K562 (cell line): Measurements from ENCODE around the gene JRKL. TPM values are rescaled to one million over a fixed set of nuclear protein-coding genes. Genes with fewer than 3 reads are reported as not detected.

Source experiments
- ATAC-seq: fragments of 200-7000 bp; cut with Tn5 transposase; 3 replicates; pipeline ENCODE4 v1.9.1; 2020; ENCODE audit warnings: moderate library complexity
- BruUV-seq: library from RNA; stranded (reverse); fragments of 400-500 nt; replicated peaks from 2 replicates; lab custom pipeline; 2021; lab: Mats Ljungman, UMichigan
- CTCF ChIA-PET: fragments of 300-600 bp; formaldehyde crosslinking; extraction: SDS; loops from one replicate; lab custom pipeline; 2021; ENCODE audit warnings: low intra/inter-chr PET ratio; lab: Yijun Ruan, JAX
- POLR2A ChIA-PET: fragments of 300-600, 350-650 bp; sonication (Branson Sonifier 250); formaldehyde crosslinking; extraction: SDS; loops from one replicate; lab custom pipeline; 2021; ENCODE audit warnings: antibody characterized with exemption, inconsistent platforms; lab: Yijun Ruan, JAX
- DNase-seq, 4 experiments: peaks; one replicate each; pipeline versions ENCODE4 v3.0.0 to v3.0.0-alpha.2; 2011 to 2018; ENCODE audit warnings: low spot score in 3 of 4, mixed read lengths in 3 of 4; ENCODE audit errors: extremely low read depth in 1 of 4
- FAIRE-seq: peaks from 2 replicates; lab custom pipeline; 2011; peaks lifted over from hg19 to GRCh38; lab: Jason Lieb, UNC
- H2AFZ ChIP-seq: 2 replicates; pipeline ENCODE4 v1.6.0; 2011; ENCODE audit warnings: low read depth, low read length, control low read depth, inconsistent platforms
- H3K27ac ChIP-seq: fragments of 200-600 bp; 3 replicates; pipeline ENCODE4 v1.8.0; 2011; ENCODE audit warnings: low read depth, mild to moderate bottlenecking, control low read depth, inconsistent platforms, low read length, moderate library complexity, mixed read lengths; ENCODE audit errors: extremely low read depth
- H3K27me3 ChIP-seq, 2 experiments: fragments of 300-600 bp in 1 of 2; 2 replicates in 1 of 2; 3 replicates in 1 of 2; pipeline versions ENCODE4 v1.6.0 to v1.8.0; 2011; ENCODE audit warnings: inconsistent platforms in 2 of 2, low read length in 2 of 2, mild to moderate bottlenecking in 1 of 2, mixed read lengths in 1 of 2, moderate library complexity in 1 of 2; ENCODE audit not compliant: control insufficient read depth in 2 of 2, insufficient read depth in 2 of 2
- H3K36me3 ChIP-seq: fragments of 300-600 bp; 3 replicates; pipeline ENCODE4 v1.8.0; 2011; ENCODE audit warnings: mild to moderate bottlenecking, low read length, inconsistent platforms; ENCODE audit not compliant: control insufficient read depth, insufficient read depth
- H3K4me1 ChIP-seq, 2 experiments: fragments of 200-600 bp in 1 of 2; replicated peaks in 1 of 2; 2 replicates in 1 of 2; 3 replicates in 1 of 2; pipeline versions ENCODE4 v1.5.1 to v1.8.0; 2011; ENCODE audit warnings: inconsistent platforms in 2 of 2, low read length in 2 of 2, mild to moderate bottlenecking in 1 of 2, mixed read lengths in 1 of 2, moderate library complexity in 1 of 2; ENCODE audit not compliant: control insufficient read depth in 2 of 2, insufficient read depth in 2 of 2
- H3K4me2 ChIP-seq: 2 replicates; pipeline ENCODE4 v1.6.1; 2011; ENCODE audit warnings: low read length, control low read depth, inconsistent platforms, mixed read lengths; ENCODE audit not compliant: insufficient read depth
- H3K4me3 ChIP-seq: fragments of 200-600 bp; sonication (generic), shearing (Covaris generic); 2 replicates; pipeline ENCODE4 v1.5.1; 2016; ENCODE audit warnings: control low read depth, inconsistent platforms
- H3K79me2 ChIP-seq: fragments of 200-600 bp; 3 replicates; pipeline ENCODE4 v1.8.0; 2011; ENCODE audit warnings: low read length, inconsistent platforms; ENCODE audit not compliant: control insufficient read depth, insufficient read depth
- H3K9ac ChIP-seq, 2 experiments: 2 replicates each; pipeline versions ENCODE4 v1.6.0 to v1.6.1; 2011; ENCODE audit warnings: low read depth in 2 of 2, low read length in 2 of 2, control low read depth in 1 of 2, inconsistent platforms in 1 of 2, mild to moderate bottlenecking in 1 of 2, mixed read lengths in 1 of 2; ENCODE audit not compliant: insufficient read depth in 1 of 2
- H3K9me1 ChIP-seq: one replicate; pipeline ENCODE4 v1.6.0; 2011; ENCODE audit warnings: inconsistent platforms, mild to moderate bottlenecking, low read length, moderate library complexity; ENCODE audit not compliant: control insufficient read depth, insufficient read depth
- H3K9me3 ChIP-seq: replicated peaks from 2 replicates; pipeline ENCODE4 v1.5.1; 2011; ENCODE audit warnings: low read depth, low read length, inconsistent platforms; ENCODE audit not compliant: control insufficient read depth, insufficient read depth
- H4K20me1 ChIP-seq: replicated peaks from 2 replicates; pipeline ENCODE4 v1.6.1; 2011; ENCODE audit warnings: low read length, inconsistent platforms, mixed read lengths; ENCODE audit not compliant: control insufficient read depth, insufficient read depth
- FOXK2 ChIP-seq, 2 experiments: fragments of 450-650 bp; IDR thresholded peaks in 1 of 2; conservative IDR thresholded peaks in 1 of 2; 2 replicates each; pipeline ENCODE4 v1.6.1; 2016; ENCODE audit warnings: low read depth in 2 of 2, mild to moderate bottlenecking in 1 of 2
- HEY1 ChIP-seq: fragments of 250-450 bp; sonication (Bioruptor Pico); IDR thresholded peaks from 2 replicates; pipeline ENCODE4 v1.5.0; 2020; ENCODE audit warnings: mild to moderate bottlenecking, moderate library complexity, borderline replicate concordance
- NCOA4 ChIP-seq: fragments of 450-650 bp; IDR thresholded peaks from 2 replicates; pipeline ENCODE4 v1.6.1; 2018; ENCODE audit warnings: mild to moderate bottlenecking; ENCODE audit not compliant: partially characterized antibody
- SNIP1 ChIP-seq: fragments of 450-650 bp; IDR thresholded peaks from 2 replicates; pipeline ENCODE4 v1.7.1; 2017; ENCODE audit warnings: low read depth, mild to moderate bottlenecking
- XRCC3 ChIP-seq: fragments of 450-650 bp; IDR thresholded peaks from 2 replicates; pipeline ENCODE4 v1.6.1; 2017; ENCODE audit warnings: mild to moderate bottlenecking, moderate library complexity
- WGBS: fragments of 100-300 bp; shearing (Covaris generic); methylation state at CpG from one replicate; pipeline ENCODE4 v1.1.6; 2016; ENCODE audit warnings: low coverage, mixed read lengths; ENCODE audit not compliant: insufficient coverage; ENCODE audit errors: missing lambda C conversion rate; 5-methylcytosine and 5-hydroxymethylcytosine counted together
- in situ Hi-C: fragments of 300-500 bp; cut with MboI; formaldehyde crosslinking; loops from 4 replicates; pipeline ENCODE4 v1.15.0; 2018; ENCODE audit warnings: inconsistent platforms, mixed read lengths
- intact Hi-C: fragments of 100-400 bp; cut with micrococcal nuclease; formaldehyde crosslinking; loops from 2 replicates; pipeline ENCODE4 v1.14.2; 2022
- polyA plus RNA-seq, 8 experiments: library from polyadenylated mRNA; depleted of rRNA in 4 of 8; stranded (reverse) in 5 of 8; unstranded in 3 of 8; fragments of >200 nt; fragmentation: Nextera tagmentation in 2 of 8; fragmentation: Illumina TruSeq in 1 of 8; extraction: Ambion mirVana in 2 of 8; extraction: Trizol in 1 of 8; gene quantifications; 2 replicates each; pipeline versions ENCODE4 v1.2.1 to v1.2.3, GENCODE V29; 2011 to 2014; ENCODE audit warnings: inconsistent platforms in 1 of 8, missing spikeins in 1 of 8
- total RNA-seq, 7 experiments: library from RNA; depleted of rRNA in 6 of 7; stranded (reverse); fragments of >200 nt in 6 of 7; fragmentation: Illumina TruSeq in 2 of 7; extraction: Trizol in 2 of 7; gene quantifications; 2 replicates each; pipeline versions ENCODE4 v1.2.1 to v1.2.3, GENCODE V29; 2011 to 2021; ENCODE audit warnings: low replicate concordance in 1 of 7
- TF ChIP-seq, protein P1 (sequence below): fragments of 450-650 bp; formaldehyde crosslinking; IDR thresholded peaks from 2 replicates; pipeline ENCODE4 v1.4.0; 2022; ENCODE audit warnings: missing genetic modification characterization
- TF ChIP-seq, protein P2 (sequence below): fragments of 450-650 bp; IDR thresholded peaks from 2 replicates; pipeline ENCODE4 v1.6.1; 2017; ENCODE audit warnings: mild to moderate bottlenecking, moderate library complexity

Gene JRKL
- total and polyA plus RNA-seq, 9 of the 15 experiments (the other 6 are each of a cell fraction or from before 2014, with no cell fraction given): 4.5 to 14.8 (median 8.5) TPM

GRCh38 chr11:96384156-96384555 lies 5.7 kb upstream of the JRKL start (continued):
- TF ChIP-seq, protein P1, sequence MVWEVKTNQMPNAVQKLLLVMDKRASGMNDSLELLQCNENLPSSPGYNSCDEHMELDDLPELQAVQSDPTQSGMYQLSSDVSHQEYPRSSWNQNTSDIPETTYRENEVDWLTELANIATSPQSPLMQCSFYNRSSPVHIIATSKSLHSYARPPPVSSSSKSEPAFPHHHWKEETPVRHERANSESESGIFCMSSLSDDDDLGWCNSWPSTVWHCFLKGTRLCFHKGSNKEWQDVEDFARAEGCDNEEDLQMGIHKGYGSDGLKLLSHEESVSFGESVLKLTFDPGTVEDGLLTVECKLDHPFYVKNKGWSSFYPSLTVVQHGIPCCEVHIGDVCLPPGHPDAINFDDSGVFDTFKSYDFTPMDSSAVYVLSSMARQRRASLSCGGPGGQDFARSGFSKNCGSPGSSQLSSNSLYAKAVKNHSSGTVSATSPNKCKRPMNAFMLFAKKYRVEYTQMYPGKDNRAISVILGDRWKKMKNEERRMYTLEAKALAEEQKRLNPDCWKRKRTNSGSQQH: no peak
- TF ChIP-seq HEY1 (no peak), NCOA4 (no peak), FOXK2 (conservative IDR thresholded peaks at IDR 0.05 in 1 of 2, IDR thresholded peaks at IDR 0.05 in 1 of 2; ENCODE audit: low read depth in 2 of 2) (no peak), SNIP1 (no peak)

DNA sequence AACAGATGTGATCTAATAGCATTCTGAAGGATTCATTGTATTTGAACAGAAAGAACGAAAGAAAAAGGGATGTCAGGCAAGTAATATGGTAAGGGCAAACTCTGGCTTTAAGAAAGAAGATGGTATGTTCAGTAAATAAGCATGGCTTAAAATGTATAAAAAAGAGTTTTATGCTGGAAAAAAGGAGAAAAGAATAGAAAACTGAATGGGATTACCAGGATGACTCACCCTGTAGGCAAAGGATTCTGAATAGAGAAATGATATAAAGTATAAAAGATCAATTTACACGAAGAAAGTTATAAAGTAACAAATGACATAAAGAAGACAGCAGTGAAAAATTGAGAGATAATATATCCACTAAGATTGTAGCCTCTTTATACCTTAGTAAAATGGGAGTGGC lies 4.6 kb upstream of the JRKL start:
- FAIRE-seq: no peak
- no peak for DNase-seq
- no peaks in the 10 kb centered on the region for H3K9me3 ChIP-seq
- no peak overlapping the region for H3K4me3 ChIP-seq
- H3K4me2 ChIP-seq: no peak overlapping the region
- H3K27me3 ChIP-seq: no peaks in the 10 kb centered on the region
- intact Hi-C loops: no loop called here
- H3K9ac ChIP-seq: no peak overlapping the region
- peaks cover 27% of the 10 kb centered on the region for H3K79me2 ChIP-seq
- BruUV-seq: no TSS peak
- peaks cover 39% of the 10 kb centered on the region; the same call in 1 of the 3 replicates for H3K36me3 ChIP-seq
- no peak for ATAC-seq
- H3K4me1 ChIP-seq: no peaks in the 10 kb centered on the region; a peak in 1 of 5 replicates
- no peak overlapping the region for H2AFZ ChIP-seq
- WGBS: 71% methylated on average over 2 of the region's 2 CpGs
- no peaks in the 10 kb centered on the region for H4K20me1 ChIP-seq
- ChIA-PET CTCF (no interaction called here), POLR2A (interaction anchor here (0.7 kb wide), 1 partner anchor 9 kb away, joined by 3 read pairs; no protein-coding TSS in a partner anchor)
- no peak overlapping the region for H3K27ac ChIP-seq
- in situ Hi-C loops: loop anchor here (5.0 kb wide), 1 partner anchor 38 kb away; no protein-coding TSS in a partner anchor
- H3K9me1 ChIP-seq: no peaks in the 10 kb centered on the region
- no peak for TF ChIP-seq XRCC3
- TF ChIP-seq, protein P2, sequence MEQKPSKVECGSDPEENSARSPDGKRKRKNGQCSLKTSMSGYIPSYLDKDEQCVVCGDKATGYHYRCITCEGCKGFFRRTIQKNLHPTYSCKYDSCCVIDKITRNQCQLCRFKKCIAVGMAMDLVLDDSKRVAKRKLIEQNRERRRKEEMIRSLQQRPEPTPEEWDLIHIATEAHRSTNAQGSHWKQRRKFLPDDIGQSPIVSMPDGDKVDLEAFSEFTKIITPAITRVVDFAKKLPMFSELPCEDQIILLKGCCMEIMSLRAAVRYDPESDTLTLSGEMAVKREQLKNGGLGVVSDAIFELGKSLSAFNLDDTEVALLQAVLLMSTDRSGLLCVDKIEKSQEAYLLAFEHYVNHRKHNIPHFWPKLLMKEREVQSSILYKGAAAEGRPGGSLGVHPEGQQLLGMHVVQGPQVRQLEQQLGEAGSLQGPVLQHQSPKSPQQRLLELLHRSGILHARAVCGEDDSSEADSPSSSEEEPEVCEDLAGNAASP: no peak
